ENCODE results near the gene MAK. TPM values are rescaled to one million over a fixed set of nuclear protein-coding genes. Genes with fewer than 3 reads are reported as not detected.
"Not testable (repeated sequence)": the region's sequence is repeated elsewhere in the genome, so short reads cannot be mapped to it uniquely, and the experiment has no call there.

MAK gene
- polyA plus RNA-seq, 3 donors, result 1.4 to 2.4 (median 2.4) TPM

GRCh38 chr6:10722820-10723566 lies 115.3 kb downstream of the MAK start, which contains the start of gene TMEM14C:
TSS of gene TMEM14C (plus strand) at chr6:10723070. CDS start at chr6:10724614, 1,544 bp downstream.
- DNase-seq, result peak; percentile 98

GRCh38 chr6:10722570-10722819 lies 115.8 kb downstream of the MAK start:
- no peak for DNase-seq

- no peak for DNase-seq
Observed at GRCh38 chr6:10721850-10722569, 116.3 kb downstream of the MAK start.

DNA sequence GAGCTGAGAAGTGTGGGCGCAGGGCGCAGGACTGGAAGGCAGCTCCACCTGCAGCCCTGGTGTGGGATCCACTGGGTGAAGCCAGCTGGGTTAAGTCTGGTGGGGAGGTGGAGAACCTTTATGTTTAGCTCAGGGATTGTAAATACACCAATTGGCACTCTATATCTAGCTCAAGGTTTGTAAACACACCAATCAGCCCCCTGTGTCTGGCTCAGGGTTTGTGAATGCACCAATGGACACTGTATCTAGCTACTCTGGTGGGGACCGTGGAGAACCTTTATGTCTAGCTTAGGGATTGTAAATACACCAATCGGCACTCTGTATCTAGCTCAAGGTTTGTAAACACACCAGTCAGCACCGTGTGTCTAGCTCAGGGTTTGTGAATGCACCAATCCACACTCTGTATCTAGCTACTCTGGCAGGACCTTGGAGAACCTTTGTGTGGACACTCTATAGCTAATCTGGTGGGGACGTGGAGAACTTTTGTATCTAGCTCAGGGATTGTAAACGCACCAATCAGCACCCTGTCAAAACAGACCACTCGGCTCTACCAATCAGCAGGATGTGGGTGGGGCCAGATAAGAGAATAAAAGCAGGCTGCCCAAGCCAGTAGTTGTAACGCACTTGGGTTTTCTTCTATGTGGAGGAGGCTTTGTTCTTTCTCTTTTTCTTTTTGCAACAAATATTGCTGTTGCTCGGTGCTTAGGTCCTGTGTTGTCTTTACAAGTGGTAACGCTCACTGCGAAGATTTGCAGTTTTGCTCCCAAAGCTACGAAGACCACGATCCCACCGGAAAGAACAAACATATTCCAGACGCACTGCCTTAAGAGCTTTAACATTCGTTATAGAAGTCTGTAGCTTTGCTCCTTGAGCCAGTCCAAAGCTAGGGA lies 117.1 kb downstream of the MAK start:
- DNase-seq, result not testable (repeated sequence)

GRCh38 chr6:10720265-10720959 lies 117.9 kb downstream of the MAK start:
- DNase-seq, result no peak

GRCh38 chr6:10719964-10720264 lies 118.4 kb downstream of the MAK start:
- no peak for DNase-seq

DNA sequence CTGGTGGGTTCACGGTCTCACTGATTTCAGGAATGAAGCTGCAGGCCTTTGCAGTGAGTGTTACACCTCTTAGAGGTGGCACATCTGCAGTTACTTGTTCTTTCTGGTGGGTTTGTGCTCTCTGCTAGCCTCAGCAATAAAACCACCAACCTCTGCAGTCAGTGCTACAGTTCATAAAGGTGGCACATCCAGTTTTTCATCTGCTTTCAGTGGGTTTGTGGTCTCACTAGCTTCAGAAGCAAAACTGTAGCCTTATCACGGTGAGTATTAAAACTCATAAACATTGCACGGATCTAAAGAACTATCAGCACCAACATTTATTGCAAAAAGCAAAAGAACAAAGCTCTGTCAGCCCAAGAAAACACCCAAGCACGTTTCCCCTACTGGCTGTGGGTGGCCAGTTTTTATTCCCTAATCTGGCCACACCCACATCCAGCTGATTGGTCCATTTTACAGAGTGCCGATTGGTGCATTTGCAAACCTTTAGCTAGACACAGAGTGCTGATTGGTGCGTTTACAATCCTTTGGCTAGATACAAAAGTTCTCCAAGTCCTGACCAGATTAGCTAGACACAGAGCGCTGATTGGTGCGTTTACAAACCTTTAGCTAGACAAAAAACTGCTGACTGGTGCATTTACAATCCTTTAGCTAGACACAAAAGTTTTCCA lies 118.9 kb downstream of the MAK start:
- no peak for DNase-seq

DNA sequence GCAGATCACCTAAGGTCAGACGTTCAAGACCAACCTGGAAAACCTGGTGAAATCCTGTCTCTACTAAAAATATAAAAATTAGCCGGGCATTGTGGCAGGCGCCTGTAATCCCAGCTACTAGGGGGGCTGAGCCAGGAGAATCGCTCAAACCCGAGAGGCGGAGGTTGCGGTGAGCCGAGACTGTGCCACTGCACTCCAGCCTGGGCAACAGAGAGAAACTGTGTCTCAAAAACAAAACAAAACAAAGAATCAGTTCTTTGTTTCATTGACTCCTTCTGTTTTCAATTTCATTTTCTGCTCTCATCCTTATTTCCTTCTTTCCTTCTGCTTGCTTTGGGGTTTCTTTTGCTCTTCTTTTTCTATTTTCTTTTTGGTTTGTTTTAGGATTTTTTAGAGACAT lies 124.4 kb downstream of the MAK start:
- DNase-seq, result no peak

Other genes starting within 250 kb of the MAK start
- gene C6orf52, start 143.9 kb downstream of the MAK start, polyA plus RNA-seq (ENCODE audit: insufficient read length in 3 of 3), result 1 to 10 TPM; 3.4 to 4.7 (median 4.1) TPM
- 10 to 100 TPM; 18.8 to 21.6 (median 19.3) TPM for gene PAK1IP1, start 143.6 kb downstream of the MAK start, polyA plus RNA-seq (ENCODE audit: insufficient read length in 3 of 3)
- 100 to 1,000 TPM; 152 to 160 (median 157) TPM for gene TMEM14C, start 115.5 kb downstream of the MAK start, polyA plus RNA-seq (ENCODE audit: insufficient read length in 3 of 3)
- 100 to 1,000 TPM in 1 of 3 donors, 10 to 100 TPM in 2; 88.9 to 114 (median 99.4) TPM for gene TMEM14B, start 90.7 kb downstream of the MAK start, polyA plus RNA-seq (ENCODE audit: insufficient read length in 3 of 3)
- gene GCM2, start 43.5 kb upstream of the MAK start, polyA plus RNA-seq (ENCODE audit: insufficient read length in 3 of 3), result under 1 TPM in 2 of 3 donors, not detected in 1; 0.18 to 0.21 TPM
- 1 to 10 TPM; 3.4 to 7.9 (median 5.7) TPM for gene SYCP2L, start 48.5 kb upstream of the MAK start, polyA plus RNA-seq (ENCODE audit: insufficient read length in 3 of 3)
- gene ELOVL2, start 205.8 kb upstream of the MAK start, polyA plus RNA-seq (ENCODE audit: insufficient read length in 3 of 3), result 10 to 100 TPM in 1 of 3 donors, 1 to 10 TPM in 2; 9.0 to 10.0 (median 9.8) TPM

All from renal pelvis (tissue), 4 donors.